ENCODE measurements around the gene PMP22. TPM values are rescaled to one million over a fixed set of nuclear protein-coding genes. Genes with fewer than 3 reads are reported as not detected.

Gene PMP22
- total RNA-seq, 2 donors from 2014 or later: 192 to 207 TPM

DNA sequence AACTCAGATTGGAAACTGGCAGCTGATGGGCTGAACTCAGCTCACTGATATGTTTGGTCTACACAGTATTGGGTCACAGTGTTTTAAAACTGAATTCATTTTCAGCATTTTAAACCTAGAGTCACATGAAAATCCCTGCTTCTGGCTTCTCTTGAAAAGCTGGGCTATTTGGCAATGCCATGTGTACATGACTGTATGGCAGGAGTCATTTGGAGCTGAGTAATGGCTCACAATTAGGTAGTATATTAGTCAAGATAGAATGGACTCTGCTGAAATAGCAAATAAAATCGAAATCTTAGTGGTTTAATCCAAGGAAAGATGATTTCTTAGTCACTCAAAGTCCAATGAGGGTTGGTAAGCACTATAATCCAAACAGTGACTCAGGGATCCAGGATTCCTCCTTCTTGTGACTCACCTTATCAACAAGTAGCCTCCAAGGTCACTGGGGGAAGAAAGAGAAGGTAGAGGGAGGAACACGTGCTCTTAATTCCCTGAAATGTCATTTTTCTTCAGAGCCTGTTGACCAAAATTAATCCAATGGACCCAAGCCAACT, 13.9 kb upstream of the PMP22 start:
- Histone ChIP-seq H3K9me3 (no peaks in the 10 kb centered on the region), H3K4me1 (ENCODE audit: control insufficient read depth in 1 of 2, low read depth in 2 of 2) (no peaks in the 10 kb centered on the region), H3K27me3 (replicated peaks; ENCODE audit: insufficient read depth) (no peaks in the 10 kb centered on the region), H3K27ac (no peak overlapping the region), H3K36me3 (no peaks in the 10 kb centered on the region), H3K4me3 (no peak overlapping the region)
- no peak for DNase-seq (ENCODE audit: low spot score)
- no peak for ATAC-seq (ENCODE audit: insufficient number of reproducible peaks, low FRiP score, low read depth)
- TF ChIP-seq, protein P1, sequence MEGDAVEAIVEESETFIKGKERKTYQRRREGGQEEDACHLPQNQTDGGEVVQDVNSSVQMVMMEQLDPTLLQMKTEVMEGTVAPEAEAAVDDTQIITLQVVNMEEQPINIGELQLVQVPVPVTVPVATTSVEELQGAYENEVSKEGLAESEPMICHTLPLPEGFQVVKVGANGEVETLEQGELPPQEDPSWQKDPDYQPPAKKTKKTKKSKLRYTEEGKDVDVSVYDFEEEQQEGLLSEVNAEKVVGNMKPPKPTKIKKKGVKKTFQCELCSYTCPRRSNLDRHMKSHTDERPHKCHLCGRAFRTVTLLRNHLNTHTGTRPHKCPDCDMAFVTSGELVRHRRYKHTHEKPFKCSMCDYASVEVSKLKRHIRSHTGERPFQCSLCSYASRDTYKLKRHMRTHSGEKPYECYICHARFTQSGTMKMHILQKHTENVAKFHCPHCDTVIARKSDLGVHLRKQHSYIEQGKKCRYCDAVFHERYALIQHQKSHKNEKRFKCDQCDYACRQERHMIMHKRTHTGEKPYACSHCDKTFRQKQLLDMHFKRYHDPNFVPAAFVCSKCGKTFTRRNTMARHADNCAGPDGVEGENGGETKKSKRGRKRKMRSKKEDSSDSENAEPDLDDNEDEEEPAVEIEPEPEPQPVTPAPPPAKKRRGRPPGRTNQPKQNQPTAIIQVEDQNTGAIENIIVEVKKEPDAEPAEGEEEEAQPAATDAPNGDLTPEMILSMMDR (IDR thresholded peaks at IDR 0.05): no peak

DNA sequence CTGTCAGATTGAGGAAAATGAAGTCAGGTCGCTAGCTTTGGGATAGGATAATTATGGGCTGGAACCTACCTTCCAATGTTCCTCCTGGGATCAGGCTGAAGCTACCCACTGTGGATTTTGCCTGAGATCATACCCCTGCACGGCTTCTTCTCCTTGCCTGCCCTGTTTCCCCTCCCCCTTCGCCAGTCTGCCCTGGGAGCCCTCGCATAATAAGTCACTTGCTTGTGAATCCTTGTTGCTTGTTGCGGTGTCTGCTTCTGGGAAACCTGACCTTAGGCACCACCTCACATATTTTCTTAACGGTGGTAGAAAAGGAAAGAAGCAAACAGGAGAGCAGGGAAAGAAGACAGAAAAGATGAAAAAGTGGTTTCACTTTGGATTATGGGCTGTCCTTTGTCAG, 13.3 kb upstream of the PMP22 start:
- Histone ChIP-seq H3K4me1 (ENCODE audit: control insufficient read depth in 1 of 2, low read depth in 2 of 2) (no peaks in the 10 kb centered on the region), H3K4me3 (no peak overlapping the region), H3K9me3 (no peaks in the 10 kb centered on the region), H3K36me3 (no peaks in the 10 kb centered on the region), H3K27ac (no peak overlapping the region), H3K27me3 (replicated peaks; ENCODE audit: insufficient read depth) (no peaks in the 10 kb centered on the region)
- TF ChIP-seq, protein P1 (IDR thresholded peaks at IDR 0.05): no peak
- DNase-seq (ENCODE audit: low spot score): no peak
- no peak for ATAC-seq (ENCODE audit: insufficient number of reproducible peaks, low FRiP score, low read depth)

DNA sequence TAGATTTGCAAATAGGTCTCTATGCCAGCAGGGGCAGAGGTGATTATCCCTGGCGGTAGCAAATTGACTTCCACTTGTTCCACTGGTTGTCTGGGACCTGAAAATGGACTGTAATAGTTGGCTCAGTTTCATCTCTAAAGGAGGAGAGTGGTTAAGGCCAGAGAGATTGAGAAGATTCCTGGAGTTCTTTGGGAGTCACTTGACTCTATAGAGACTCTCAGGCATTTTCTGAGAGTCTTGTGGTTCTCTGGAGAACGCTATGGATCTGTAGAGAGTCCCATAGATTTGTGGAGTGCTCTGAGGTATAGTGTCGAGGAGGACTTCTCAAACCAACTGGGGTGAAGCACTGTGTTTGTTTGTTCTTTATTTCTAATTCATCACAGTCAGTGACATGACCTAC, 8.9 kb upstream of the PMP22 start:
- Histone ChIP-seq H3K27ac (no peak overlapping the region), H3K36me3 (no peaks in the 10 kb centered on the region), H3K27me3 (replicated peaks; ENCODE audit: insufficient read depth) (no peaks in the 10 kb centered on the region), H3K9me3 (no peaks in the 10 kb centered on the region), H3K4me1 (ENCODE audit: control insufficient read depth in 1 of 2, low read depth in 2 of 2) (no peaks in the 10 kb centered on the region), H3K4me3 (no peak overlapping the region)
- ATAC-seq (ENCODE audit: insufficient number of reproducible peaks, low FRiP score, low read depth) (no peak), DNase-seq (ENCODE audit: low spot score) (no peak)
- TF ChIP-seq, protein P1 (IDR thresholded peaks at IDR 0.05): no peak

DNA sequence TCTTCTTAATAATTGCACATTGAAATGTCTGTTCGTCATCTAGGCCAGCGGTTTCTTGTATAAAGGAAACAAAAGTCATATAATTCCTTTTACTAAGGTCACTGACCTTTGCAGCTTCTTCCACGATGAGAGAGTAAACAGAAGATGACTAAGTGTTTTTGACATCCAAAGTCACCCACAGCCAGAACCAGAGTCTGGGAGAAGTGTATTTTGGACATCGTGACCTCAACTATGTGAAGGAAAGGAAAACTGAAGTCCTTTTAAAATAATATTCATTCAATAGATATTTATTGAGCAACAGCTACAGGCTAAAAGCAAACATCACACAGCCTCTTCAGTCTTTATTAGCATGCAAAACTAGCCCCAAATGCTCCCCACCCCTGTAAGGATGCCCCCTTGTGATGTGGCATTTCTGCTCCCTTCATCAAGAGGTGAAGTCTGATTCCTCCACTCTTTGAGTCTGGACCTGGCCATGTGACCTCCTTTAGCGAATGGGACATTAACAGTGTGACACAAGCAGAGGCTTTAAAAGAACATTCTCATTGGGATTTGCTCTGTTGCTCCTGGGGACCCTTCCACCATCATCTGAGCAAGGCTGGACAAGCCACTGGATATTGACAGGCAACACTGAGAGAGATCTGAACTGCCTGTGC, 8.1 kb upstream of the PMP22 start:
- Histone ChIP-seq H3K4me3 (no peak overlapping the region), H3K4me1 (ENCODE audit: control insufficient read depth in 1 of 2, low read depth in 2 of 2) (no peaks in the 10 kb centered on the region), H3K9me3 (no peaks in the 10 kb centered on the region), H3K27ac (no peak overlapping the region), H3K36me3 (no peaks in the 10 kb centered on the region), H3K27me3 (replicated peaks; ENCODE audit: insufficient read depth) (no peaks in the 10 kb centered on the region)
- TF ChIP-seq, protein P1 (IDR thresholded peaks at IDR 0.05): no peak
- no peak for DNase-seq (ENCODE audit: low spot score)
- ATAC-seq (ENCODE audit: insufficient number of reproducible peaks, low FRiP score, low read depth): no peak

DNA sequence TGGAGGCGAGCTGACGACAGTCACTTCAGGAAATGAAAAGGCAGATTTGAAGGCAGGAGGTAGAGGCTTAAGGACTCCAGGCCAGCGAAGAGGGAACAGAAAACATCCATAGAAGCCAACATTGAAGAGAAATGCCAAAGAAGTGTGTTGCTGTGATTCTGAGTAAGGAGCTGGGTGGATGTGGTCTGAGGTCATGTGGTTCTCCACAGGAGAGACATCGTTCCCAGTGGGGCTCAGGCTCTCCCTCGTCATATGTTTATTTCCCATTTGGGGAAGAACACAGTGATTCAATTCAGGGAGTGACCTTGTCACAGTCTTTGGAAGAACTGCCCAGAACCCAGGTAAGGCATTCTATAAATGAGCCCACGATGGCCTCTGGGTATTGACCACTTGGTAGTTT, 6.6 kb upstream of the PMP22 start:
- no peak for ATAC-seq (ENCODE audit: insufficient number of reproducible peaks, low FRiP score, low read depth)
- H3K27ac ChIP-seq: no peak overlapping the region
- no peaks in the 10 kb centered on the region for H3K4me1 ChIP-seq (ENCODE audit: control insufficient read depth in 1 of 2, low read depth in 2 of 2)
- no peak for DNase-seq (ENCODE audit: low spot score)
- H3K9me3 ChIP-seq: no peaks in the 10 kb centered on the region
- TF ChIP-seq, protein P1 (IDR thresholded peaks at IDR 0.05): no peak
- H3K27me3 ChIP-seq (replicated peaks; ENCODE audit: insufficient read depth): no peaks in the 10 kb centered on the region
- H3K36me3 ChIP-seq: no peaks in the 10 kb centered on the region
- H3K4me3 ChIP-seq: no peak overlapping the region
